Head of caudate nucleus (tissue), 42 donors: ENCODE measurements around the gene SEPTIN10.
"Not testable (repeated sequence)": the region's sequence is repeated elsewhere in the genome, so short reads cannot be mapped to it uniquely, and the experiment has no call there.

Experiments used
- DNase-seq, 42 donors: peaks; one replicate each; pipeline versions ENCODE4 v3.0.0 to v3.0.0-alpha.2; 2020 to 2021; ENCODE audit warnings: mixed read lengths in 7 of 42
- intact Hi-C: fragments of 100-400 bp; cut with DNase I; formaldehyde crosslinking; loops from one replicate; pipeline ENCODE4 v1.15.0; 2022

The SEPTIN10 gene

DNA sequence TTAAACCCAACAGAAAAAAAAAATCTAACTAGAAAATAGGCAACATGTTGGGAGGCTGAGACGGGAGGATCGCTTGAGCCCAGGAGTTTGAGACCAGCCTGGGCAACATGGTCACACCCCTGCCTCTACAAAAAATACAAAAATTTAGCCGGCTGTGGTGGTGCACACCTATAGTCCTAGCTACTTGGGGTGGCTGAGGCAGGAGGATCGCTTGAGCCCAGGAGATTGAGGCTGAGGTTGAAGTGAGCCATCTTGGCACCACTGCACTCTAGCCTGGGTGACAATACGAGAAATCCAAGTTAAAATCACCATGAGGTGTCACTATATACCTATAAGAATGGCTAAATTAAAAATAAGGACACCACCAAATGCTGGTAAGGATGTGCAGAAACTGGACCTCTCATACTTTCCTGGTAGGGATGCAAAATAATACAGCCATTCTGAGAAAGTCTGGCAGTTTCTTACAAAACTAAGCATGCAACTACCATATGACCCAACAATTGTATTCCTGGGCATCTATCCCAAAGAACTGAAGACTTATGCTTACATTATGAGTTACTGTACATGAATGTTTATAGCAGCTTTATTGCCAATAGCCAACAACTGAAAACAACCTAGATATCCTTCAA, 2.2 kb downstream of the SEPTIN10 start:
- intact Hi-C loops = no loop called here
- DNase-seq = no peak

- intact Hi-C loops = no loop called here
Measured at GRCh38 chr2:109609352-109610024, 4.3 kb downstream of the SEPTIN10 start.

GRCh38 chr2:109607766-109608165, 6.0 kb downstream of the SEPTIN10 start:
- intact Hi-C loops = no loop called here
- no peak for DNase-seq

More at GRCh38 chr2:109609352-109610024, 4.3 kb downstream of the SEPTIN10 start:
- no peak for DNase-seq

- DNase-seq = no peak
- intact Hi-C loops = no loop called here
Measured at GRCh38 chr2:109604597-109604996, 9.2 kb downstream of the SEPTIN10 start.

- intact Hi-C loops = no loop called here
- no peak for DNase-seq
Measured at GRCh38 chr2:109602617-109603188, 11.1 kb downstream of the SEPTIN10 start.

- peak in 4 of 42 donors; percentile 14 to 65 (median 20) for DNase-seq
- intact Hi-C loops = no loop called here
Measured at GRCh38 chr2:109601783-109602182, 12.0 kb downstream of the SEPTIN10 start.

DNA sequence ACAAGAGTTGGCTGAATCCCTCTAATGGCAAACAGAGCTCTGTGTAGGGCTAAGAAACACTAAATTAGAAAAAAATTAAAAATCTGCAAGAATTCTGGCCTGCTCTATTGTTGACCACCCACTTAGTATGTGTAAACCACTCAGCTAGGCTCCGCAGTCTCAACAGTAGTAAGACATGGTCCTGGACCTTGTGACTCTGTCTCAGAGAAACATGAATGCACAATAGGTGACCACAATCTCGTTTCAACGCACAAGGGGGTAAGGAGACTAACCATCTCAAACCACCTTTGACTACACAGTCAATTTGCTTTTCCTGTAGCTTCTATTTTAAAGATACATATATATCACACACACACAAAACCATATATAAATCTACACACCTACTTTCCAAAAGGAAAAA, 16.5 kb downstream of the SEPTIN10 start:
- DNase-seq = no peak
- intact Hi-C loops = no loop called here

DNA sequence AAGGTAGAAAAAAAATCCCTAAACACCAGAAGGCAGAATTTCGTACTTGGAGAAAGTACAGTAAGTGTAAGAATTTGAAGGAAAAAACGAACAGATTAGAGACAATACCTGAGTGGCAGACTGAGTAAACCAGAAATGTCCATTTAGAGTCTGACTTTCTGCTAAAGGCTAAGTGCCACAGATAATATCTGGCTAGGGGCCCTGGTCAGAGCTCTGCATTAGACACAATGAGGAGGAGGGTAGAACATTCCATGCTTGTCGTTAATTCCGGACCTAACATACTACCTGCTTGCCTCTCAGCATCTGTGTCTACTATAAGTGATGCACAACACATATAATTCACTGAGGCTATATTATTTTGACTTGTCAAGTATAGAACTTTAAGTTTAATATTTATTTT, 18.1 kb downstream of the SEPTIN10 start:
- intact Hi-C loops = no loop called here
- DNase-seq = no peak

DNA sequence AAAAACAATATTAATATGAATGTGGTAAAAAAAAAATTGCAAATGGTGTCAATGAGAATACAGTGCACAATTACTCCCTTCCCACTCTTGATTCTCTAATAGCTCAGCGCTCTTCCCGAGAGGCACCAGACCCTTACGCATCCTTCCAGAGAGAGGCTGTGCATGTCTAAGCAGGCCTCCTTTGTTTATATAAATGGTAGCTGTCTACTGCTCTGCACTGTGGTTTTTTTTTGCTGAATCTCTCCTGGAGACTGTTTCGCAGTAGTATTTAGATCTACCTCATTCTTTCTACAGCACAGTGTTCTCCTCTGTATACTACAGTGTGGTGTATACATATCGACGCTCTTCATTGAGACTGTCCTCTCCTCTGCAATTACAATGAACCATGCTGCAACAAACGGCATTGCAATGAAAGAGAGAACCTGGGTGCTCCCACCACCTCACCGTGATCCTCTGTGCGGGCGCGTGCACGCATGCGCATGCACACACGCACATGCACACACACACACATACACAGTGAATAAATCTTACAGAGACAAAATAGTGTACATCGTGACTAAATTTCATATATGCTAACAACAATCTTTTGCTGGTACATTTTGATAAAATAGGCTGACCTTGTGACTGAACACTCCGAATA, 19.4 kb downstream of the SEPTIN10 start:
- DNase-seq = peak in 31 of 42 donors; percentile 14 to 65 (median 39)
- intact Hi-C loops = no loop called here

DNA sequence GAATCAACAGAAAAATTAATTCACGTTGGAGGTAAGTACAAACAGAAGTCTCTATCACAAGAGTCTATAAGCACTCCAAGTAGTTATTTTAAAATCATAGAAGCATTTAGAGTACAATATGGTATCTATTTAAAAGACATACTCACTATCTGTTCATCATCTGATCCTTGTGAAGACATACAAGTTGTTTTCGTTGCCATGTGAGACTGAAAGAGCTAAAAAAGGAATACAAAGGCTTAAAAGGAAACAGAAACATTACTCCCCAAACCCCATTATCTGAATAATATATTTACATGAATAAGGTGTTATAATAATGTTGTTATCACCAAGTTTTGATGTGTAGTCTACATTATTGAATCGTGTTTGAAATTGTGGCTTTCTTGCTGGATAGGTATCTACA, 20.9 kb downstream of the SEPTIN10 start:
- DNase-seq = no peak
- intact Hi-C loops = no loop called here

GRCh38 chr2:109591206-109591605, 22.6 kb downstream of the SEPTIN10 start:
- no peak for DNase-seq
- intact Hi-C loops = no loop called here

DNA sequence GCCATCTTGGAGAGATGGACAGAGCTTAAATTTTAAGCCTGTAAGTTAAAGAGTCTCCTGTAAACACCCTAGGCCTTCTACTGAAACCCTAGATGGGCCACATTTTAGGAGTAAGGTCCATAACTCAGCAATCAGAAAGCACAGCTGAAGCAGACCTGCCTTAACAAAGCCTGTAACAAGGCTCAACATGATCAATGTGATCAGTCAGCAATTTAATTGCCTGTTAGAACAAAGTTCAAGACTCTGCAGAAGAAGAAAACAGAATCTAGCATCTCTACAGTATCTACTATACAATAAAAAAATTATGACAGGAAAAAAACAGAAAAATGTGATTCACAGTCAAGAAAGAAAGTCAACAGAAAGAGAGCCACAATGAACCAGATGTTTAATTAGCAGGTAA, 27.1 kb downstream of the SEPTIN10 start:
- intact Hi-C loops = no loop called here
- no peak for DNase-seq

GRCh38 chr2:109582928-109583895, 30.6 kb downstream of the SEPTIN10 start:
- intact Hi-C loops = no loop called here
- DNase-seq = no peak

- DNase-seq, intact Hi-C loops: not testable (repeated sequence)
Measured at GRCh38 chr2:109577630-109578029, 36.1 kb downstream of the SEPTIN10 start.

DNA sequence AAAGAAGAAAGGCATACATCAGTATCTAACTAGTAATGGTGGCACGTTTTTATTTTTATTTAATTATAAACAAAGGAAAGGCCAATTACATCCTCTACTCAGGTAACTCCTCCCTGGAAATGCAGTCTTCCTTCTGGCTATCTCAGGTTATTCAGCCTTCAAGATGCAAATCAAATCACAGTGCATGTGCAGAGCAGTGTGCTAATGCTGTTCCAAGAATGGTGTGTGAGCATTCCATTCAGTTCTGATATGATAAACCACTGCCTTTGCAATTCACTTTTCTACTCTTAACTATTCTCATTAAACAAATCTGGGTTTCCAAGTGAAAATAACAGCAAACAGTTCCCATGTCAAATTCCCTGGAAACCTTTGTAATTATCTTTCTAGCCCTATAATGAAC, 38.4 kb downstream of the SEPTIN10 start:
- intact Hi-C loops = no loop called here
- DNase-seq = no peak

DNA sequence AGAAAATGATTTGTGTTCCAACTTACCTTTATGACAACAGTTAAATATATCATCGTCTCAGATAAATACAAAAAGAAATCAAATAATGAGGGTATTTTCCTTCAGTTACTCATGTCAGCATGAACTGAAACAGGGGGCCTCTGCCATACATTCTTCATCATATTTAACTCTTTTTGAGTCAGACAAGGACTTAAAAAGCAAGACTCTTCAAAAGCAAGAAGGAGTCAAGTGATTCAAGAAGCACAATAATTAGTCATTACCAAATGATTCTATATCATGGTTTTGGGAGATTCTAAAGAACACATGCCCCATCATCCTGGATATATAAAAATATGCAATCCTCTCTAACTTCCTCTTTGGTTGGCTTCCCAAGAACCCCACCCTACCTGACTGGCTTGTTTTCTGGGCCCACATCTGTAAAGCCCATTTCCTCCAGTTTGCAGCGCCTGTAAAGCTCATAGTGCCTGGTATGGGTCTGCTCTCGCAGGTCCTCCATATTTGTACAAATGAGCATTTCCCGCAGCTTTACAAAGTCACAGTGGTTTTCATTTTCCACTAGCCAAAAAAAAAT, 49.7 kb downstream of the SEPTIN10 start:
- intact Hi-C loops = no loop called here
- DNase-seq = no peak

- DNase-seq = no peak
- intact Hi-C loops = no loop called here
Measured at GRCh38 chr2:109563288-109563687, 50.5 kb downstream of the SEPTIN10 start.

GRCh38 chr2:109562421-109562820, 51.3 kb downstream of the SEPTIN10 start:
- intact Hi-C loops = no loop called here
- no peak for DNase-seq

DNA sequence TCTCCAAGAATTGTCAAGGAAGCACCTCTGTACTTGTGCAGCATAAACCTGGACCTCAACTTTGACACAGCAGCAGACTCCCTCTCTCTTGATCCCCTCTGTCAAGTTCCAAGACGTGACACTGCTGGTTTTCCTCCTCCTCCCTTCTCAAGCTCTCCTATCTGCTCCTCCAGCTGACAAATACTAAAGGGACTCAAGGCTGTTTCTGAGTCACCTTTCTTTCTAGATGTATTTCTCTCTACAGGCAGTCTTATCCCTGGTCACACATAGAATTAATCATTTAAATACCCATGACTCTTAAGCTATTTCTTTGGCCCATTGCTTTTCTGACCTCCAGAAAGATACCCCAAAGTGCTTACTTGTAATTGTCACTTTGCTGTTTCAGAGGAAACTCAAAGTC, 53.5 kb downstream of the SEPTIN10 start:
- DNase-seq = no peak
- intact Hi-C loops = no loop called here
